ENCODE results near the gene BCR.

The BCR gene

DNA sequence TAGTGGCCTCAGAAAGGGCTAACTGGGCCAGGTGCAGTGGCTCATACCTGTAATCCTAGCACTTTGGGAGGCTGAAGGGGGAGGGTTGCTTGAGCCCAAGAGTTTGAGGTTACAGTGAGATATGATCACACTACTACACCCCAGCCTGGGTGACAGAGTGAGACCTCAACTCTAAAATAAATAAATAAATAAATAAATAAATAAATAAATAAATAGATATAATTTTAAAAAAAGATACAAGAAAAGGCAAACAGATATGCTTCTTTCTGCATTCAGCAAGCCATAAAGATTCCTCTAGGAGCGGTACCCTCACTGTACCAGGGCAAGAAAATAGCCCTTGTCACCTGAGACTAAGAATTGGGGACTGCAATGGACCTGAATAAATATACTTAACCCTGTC, 37.2 kb upstream of the BCR start:
- no peak for TF ChIP-seq CTCF (IDR thresholded peaks at IDR 0.05; ENCODE audit: unreplicated experiment in 3 of 3)
- no peaks in the 10 kb centered on the region for H3K9me3 Mint-ChIP-seq
- no peaks in the 10 kb centered on the region for H3K36me3 Mint-ChIP-seq (ENCODE audit: low read depth)
- H3K27me3 Mint-ChIP-seq (ENCODE audit: low read depth): peaks cover 5% of the 10 kb centered on the region
- peak overlapping the region; percentile 87 to 98 (median 96) for H3K27ac Mint-ChIP-seq
- H3K4me3 Mint-ChIP-seq: peak overlapping the region in 2 of 3 experiments; percentile 52 to 65
- peaks cover 27% of the 10 kb centered on the region for H3K4me1 Mint-ChIP-seq

GRCh38 chr22:23144432-23144831, 35.9 kb upstream of the BCR start:
- H3K27me3 Mint-ChIP-seq (ENCODE audit: low read depth): peaks cover 5% of the 10 kb centered on the region
- no peak for TF ChIP-seq CTCF (IDR thresholded peaks at IDR 0.05; ENCODE audit: unreplicated experiment in 3 of 3)
- H3K9me3 Mint-ChIP-seq: no peaks in the 10 kb centered on the region
- peaks cover under 1% of the 10 kb centered on the region for H3K36me3 Mint-ChIP-seq (ENCODE audit: low read depth)
- peaks cover 27% of the 10 kb centered on the region for H3K4me1 Mint-ChIP-seq
- peak overlapping the region; percentile 85 to 90 (median 86) for H3K4me3 Mint-ChIP-seq
- H3K27ac Mint-ChIP-seq: peak overlapping the region in 2 of 3 experiments; percentile 85 to 89

- H3K36me3 Mint-ChIP-seq (ENCODE audit: low read depth): peaks cover 6% of the 10 kb centered on the region
- peaks cover 5% of the 10 kb centered on the region for H3K27me3 Mint-ChIP-seq (ENCODE audit: low read depth)
- peak within 1 kb of the TSS; percentile 85 to 90 (median 86) for H3K4me3 Mint-ChIP-seq
- H3K27ac Mint-ChIP-seq: peak within 1 kb of the TSS; percentile 45 to 90 (median 89)
- peaks cover 34% of the 10 kb centered on the region for H3K4me1 Mint-ChIP-seq
- TF ChIP-seq CTCF (IDR thresholded peaks at IDR 0.05; ENCODE audit: unreplicated experiment in 3 of 3): no peak
- no peaks in the 10 kb centered on the region for H3K9me3 Mint-ChIP-seq
Measured at GRCh38 chr22:23144932-23145877, 35.1 kb upstream of the BCR start, which contains the start of gene RAB36. Gene RAB36, plus strand, starts transcription at chr22:23145477. Its CDS starts 1,140 bp downstream, at chr22:23146617.

GRCh38 chr22:23145878-23146470, 34.3 kb upstream of the BCR start:
- H3K4me3 Mint-ChIP-seq: peak overlapping the region; percentile 85 to 90 (median 86)
- H3K9me3 Mint-ChIP-seq: no peaks in the 10 kb centered on the region
- TF ChIP-seq CTCF (IDR thresholded peaks at IDR 0.05; ENCODE audit: unreplicated experiment in 3 of 3): no peak
- peaks cover 34% of the 10 kb centered on the region for H3K4me1 Mint-ChIP-seq
- H3K27me3 Mint-ChIP-seq (ENCODE audit: low read depth): peaks cover 5% of the 10 kb centered on the region
- H3K36me3 Mint-ChIP-seq (ENCODE audit: low read depth): peaks cover 6% of the 10 kb centered on the region
- H3K27ac Mint-ChIP-seq: peak overlapping the region; percentile 45 to 90 (median 89)

DNA sequence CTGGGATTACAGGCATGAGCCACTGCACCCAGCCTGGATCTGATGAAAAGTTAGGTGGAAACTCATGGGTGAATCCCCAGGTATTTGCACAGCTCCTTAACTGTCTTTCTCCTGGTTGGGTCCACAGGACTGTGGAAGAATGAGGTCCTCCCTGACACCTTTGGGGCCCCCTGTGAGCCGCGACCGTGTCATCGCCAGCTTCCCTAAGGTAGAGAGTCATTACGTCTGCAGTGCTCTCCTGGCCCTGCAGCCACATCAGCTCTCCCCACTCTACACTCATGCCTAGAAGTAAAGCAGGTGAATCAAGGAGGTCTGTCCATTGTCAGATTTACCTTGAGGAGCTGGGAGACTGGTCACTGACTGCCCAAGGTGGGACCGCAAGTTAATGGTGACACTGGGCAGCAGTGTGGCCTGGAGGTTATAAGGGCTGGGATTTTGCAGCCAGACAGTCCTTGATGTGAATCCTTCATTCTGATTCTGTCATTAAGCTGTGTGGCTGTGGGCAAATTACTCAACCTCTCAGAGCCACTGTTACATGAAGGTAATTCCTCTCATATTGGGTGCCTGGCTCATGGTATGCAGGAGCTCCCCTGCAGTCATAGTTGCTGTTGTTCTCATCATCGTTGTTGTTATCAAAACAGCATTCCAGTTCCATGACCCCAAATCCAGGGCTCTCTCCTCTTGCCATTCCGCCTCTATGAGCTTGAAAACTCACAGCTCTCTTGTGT, 33.7 kb upstream of the BCR start:
- peaks cover 6% of the 10 kb centered on the region for H3K36me3 Mint-ChIP-seq (ENCODE audit: low read depth)
- H3K27ac Mint-ChIP-seq: peak overlapping the region in 1 of 3 experiments; percentile 90
- H3K4me1 Mint-ChIP-seq: peaks cover 29% of the 10 kb centered on the region
- TF ChIP-seq CTCF (IDR thresholded peaks at IDR 0.05; ENCODE audit: unreplicated experiment in 3 of 3): no peak
- H3K9me3 Mint-ChIP-seq: no peaks in the 10 kb centered on the region
- H3K4me3 Mint-ChIP-seq: peak overlapping the region; percentile 85 to 90 (median 86)
- H3K27me3 Mint-ChIP-seq (ENCODE audit: low read depth): peaks cover 5% of the 10 kb centered on the region
